Measurements from ENCODE around the gene RHBDD1.
A peak's percentile ranks its signal among the peaks of the same experiment; 100 is the strongest.

The RHBDD1 gene

GRCh38 chr2:226847090-226847489 lies 11.2 kb downstream of the RHBDD1 start:
- no peak for DNase-seq

DNA sequence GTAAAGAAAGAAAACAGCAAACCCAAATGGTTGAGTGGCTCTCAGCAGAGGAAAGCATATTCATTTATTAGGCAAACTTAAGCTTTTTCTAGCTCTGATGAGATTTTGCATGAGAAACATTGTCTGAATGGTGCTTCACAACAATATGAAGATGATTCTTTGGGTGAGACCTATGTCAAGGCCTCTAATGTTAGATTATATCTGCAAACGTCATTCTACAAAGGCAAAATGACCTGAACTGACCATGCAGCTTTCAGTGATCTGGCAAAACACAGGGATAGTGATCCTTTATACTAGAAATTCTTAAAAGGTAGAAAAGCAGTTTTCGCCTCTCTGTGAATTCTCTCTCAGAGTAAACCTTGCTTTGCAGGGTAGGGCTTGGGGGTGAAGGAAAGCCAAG lies 11.7 kb downstream of the RHBDD1 start:
- DNase-seq = no peak

GRCh38 chr2:226849349-226849748 lies 13.5 kb downstream of the RHBDD1 start:
- no peak for DNase-seq

GRCh38 chr2:226850024-226850423 lies 14.2 kb downstream of the RHBDD1 start:
- no peak for DNase-seq

DNA sequence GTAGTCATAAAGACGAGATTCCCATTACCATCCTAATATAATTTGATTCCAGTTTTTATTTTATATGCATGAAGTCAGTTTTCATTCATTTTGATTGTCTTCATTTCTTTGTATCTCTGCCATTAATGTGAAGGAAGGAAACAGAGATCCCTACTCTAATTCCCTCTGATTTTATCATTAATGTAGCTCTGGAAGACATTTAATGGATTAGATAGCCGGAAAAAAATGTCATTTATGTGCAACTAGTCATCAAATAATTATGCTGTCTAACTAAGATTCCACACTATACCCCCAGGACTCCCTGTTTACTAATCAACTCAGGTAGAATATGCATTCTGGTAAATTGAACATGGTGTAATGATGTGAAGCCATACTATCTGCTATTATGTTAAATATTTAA lies 19.9 kb downstream of the RHBDD1 start:
- no peak for DNase-seq

DNA sequence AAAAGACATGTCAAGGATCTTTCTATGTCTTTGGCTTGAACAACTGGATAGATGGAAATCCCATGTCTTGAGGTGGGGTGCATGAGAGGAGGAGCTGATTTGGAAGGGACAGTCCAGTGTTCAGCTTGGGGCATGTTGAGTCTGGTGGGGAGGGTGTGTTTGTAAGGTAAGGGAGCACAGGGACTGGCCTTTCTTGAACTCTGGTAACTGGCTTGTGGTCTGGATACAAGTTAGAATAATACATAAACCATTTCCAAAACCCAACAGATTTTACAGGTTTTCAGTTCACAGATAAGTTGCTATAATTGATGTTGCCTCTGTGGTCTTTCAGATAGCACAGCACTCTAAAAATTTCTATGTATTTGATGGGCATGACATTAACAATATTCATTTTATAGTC lies 24.2 kb downstream of the RHBDD1 start:
- no peak for DNase-seq

DNA sequence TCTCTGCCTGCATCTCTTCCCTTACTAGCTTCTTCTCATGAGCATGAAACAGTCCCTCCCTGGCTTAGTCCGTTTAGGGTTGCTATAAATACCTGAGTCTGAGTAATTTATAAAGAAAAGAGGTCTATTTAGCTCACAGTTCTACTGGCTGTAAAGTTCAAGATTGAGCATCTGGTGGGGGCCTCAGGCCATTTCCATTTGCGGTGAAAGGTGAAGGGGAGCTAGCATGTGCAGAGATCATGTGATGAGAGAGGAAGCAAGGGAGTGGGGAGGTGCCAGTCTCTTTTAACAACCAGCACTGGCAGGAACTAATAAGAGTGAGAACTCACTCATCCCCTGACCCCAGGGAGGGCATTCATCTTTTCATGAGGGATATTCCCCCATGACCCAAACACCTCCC lies 26.8 kb downstream of the RHBDD1 start:
- DNase-seq = no peak

- no peak for DNase-seq
These were observed 29.4 kb downstream of the RHBDD1 start for GRCh38 chr2:226865273-226865672.

- no peak for DNase-seq
These were observed 29.9 kb downstream of the RHBDD1 start for GRCh38 chr2:226865710-226866109.

- DNase-seq = no peak
These were observed 32.7 kb downstream of the RHBDD1 start for GRCh38 chr2:226868331-226869162.

- DNase-seq = no peak
These were observed 33.5 kb downstream of the RHBDD1 start for GRCh38 chr2:226869371-226869770.

GRCh38 chr2:226873051-226873620 lies 37.3 kb downstream of the RHBDD1 start:
- DNase-seq = peak; percentile 5 to 8

- DNase-seq = peak; percentile 8 to 22
These were observed 38.0 kb downstream of the RHBDD1 start for GRCh38 chr2:226873826-226874225.

DNA sequence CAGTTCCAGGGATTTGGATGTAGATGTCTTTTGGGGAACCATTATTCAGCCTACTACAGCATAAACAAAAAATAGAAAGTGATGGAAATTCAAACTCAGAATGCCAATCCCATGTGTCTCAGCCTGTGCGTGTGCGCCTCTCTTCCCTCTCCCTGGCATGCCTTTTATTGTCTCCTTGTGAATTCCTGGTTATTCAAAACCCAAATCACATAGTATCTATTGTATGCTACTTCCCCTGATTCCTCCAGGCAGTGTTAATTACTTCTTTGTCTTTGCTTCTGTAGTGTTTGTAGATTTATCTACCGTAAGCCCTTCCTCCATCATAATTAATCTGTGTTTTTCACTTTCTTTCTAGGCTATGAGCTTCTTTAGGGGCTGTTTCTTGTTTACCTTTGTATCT lies 38.9 kb downstream of the RHBDD1 start:
- no peak for DNase-seq

- no peak for DNase-seq
These were observed 39.8 kb downstream of the RHBDD1 start for GRCh38 chr2:226875438-226876225.

DNA sequence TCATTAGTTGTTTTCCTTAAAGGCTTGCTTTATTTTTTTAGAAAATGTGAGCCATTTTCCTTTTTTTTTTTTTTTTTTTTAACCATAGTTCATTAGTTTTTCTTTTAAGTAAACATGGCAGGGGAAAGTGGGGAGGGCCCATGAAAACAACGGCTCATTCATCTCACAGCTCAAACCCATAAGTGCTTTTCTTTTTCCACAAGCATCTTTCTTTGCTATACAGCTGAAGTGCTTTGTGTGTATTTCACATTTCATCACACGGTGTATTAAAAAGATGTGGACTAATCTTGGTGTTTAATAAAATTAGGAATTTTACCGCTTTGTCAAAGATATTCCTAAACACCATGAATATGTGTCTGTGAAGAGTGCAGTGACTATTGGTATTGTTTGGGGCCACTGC lies 41.6 kb downstream of the RHBDD1 start:
- DNase-seq = no peak

- no peak for DNase-seq
These were observed 45.4 kb downstream of the RHBDD1 start for GRCh38 chr2:226881287-226881686.

DNA sequence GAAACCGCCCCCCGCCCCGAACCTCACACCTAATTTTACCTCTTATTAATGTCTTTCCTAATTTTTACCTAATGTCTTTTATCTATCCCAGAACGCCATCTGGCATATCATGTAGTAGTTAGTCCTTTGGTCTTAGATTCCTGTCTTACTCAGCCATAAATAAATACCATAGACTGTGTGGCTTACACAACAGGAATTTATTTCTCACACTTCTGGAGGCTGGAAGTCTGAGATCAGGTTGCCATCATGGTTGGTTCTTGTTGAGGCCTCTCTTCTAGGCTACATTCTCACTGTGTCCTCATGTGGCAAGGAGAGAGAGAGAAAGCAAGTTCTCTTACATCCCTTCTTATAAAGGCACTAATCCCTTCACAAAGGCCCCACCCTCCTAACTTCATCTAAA lies 46.8 kb downstream of the RHBDD1 start:
- no peak for DNase-seq

DNA sequence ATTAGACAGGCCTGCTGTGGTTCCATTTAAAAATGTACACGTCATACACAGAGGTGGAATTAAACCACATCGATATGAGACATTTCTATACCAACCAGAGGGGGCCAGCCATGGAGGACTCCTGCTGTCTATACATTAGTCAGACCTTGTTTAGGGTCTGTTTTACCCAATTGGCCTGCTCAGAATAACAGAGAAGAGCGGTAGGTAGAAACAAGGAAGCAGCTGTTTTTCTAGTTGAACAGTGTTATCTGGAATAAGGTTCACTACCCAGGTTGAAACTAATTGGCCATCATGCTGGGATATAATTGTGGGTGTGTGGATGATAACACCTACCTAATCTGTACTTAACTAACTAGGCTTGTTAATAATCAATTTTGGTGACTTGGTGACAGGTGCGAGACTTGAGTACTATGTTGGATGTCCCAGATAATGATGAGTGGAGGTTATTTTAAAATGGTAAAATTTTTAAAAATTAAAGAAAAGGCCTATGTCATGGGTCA lies 47.5 kb downstream of the RHBDD1 start:
- no peak for DNase-seq

DNA sequence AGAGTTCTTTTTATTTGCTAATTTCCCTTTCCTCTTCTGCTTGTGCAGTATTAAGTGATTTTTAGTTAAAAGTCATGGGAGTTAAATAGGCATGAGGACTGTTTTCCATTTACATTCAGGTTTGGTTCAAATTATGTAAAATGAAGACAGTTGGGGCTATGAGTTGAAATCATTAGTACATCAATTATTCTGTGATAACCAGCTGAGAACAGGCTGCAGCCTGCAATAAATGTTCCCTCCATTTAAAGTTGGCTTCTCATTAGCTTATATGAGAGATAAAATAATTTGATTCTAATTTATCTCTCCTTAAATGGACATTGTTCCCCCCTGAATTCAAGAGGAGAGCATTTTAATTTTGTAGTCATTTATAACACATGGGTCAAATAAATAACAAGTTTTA lies 48.3 kb downstream of the RHBDD1 start:
- DNase-seq = no peak

- no peak for DNase-seq
These were observed 50.0 kb downstream of the RHBDD1 start for GRCh38 chr2:226885769-226886435.

GRCh38 chr2:226887940-226888339 lies 52.1 kb downstream of the RHBDD1 start:
- no peak for DNase-seq

- DNase-seq = no peak
These were observed 52.6 kb downstream of the RHBDD1 start for GRCh38 chr2:226888378-226888965.

Data from stimulated activated CD4-positive, alpha-beta T cell treated with anti-CD3 and anti-CD28 coated beads, Interleukin-2, amount 100 ng/mL, for 48 hours (primary cell).